HCT116 (cell line): ENCODE measurements around the gene EHMT1. TPM values are rescaled to one million over a fixed set of nuclear protein-coding genes. Genes with fewer than 3 reads are reported as not detected.

Experiments
- ATAC-seq: fragments of 200-7000 bp; cut with Tn5 transposase; 2 replicates; pipeline ENCODE4 v1.9.1; 2020; ENCODE audit warnings: mild to moderate bottlenecking, moderate library complexity
- BruUV-seq: library from RNA; stranded (reverse); fragments of 400-500 nt; replicated peaks from 2 replicates; lab custom pipeline; 2021; lab: Mats Ljungman, UMichigan
- CTCF ChIA-PET: fragments of 300-600 bp; sonication (Branson Sonifier 250); formaldehyde crosslinking; loops from one replicate; lab custom pipeline; 2021; ENCODE audit warnings: antibody characterized with exemption; lab: Charles Lee
- POLR2A ChIA-PET: fragments of 300-600, 350-600 bp; sonication (Branson Sonifier 250); formaldehyde crosslinking; loops from one replicate; lab custom pipeline; 2021; ENCODE audit warnings: antibody characterized with exemption; lab: Charles Lee
- RAD21 ChIA-PET, 2 experiments: fragments of 300-600 bp; sonication (Branson Sonifier 250); formaldehyde crosslinking; loops; one replicate each; lab custom pipeline; 2023; ENCODE audit warnings: low total read pairs in 2 of 2; ENCODE audit not compliant: uncharacterized antibody in 2 of 2, unreplicated experiment in 2 of 2, low non-redundant PET in 1 of 2; lab: Charles Lee
- DNase-seq: peaks from one replicate; pipeline ENCODE4 v3.0.0-alpha.2; 2010; ENCODE audit warnings: low read depth, low spot score
- H2AFZ ChIP-seq: fragments of 200-600 bp; shearing (Covaris generic), sonication (generic); 2 replicates; pipeline ENCODE4 v1.6.1; 2017; ENCODE audit warnings: low read depth, mixed run types, mixed read lengths, antibody characterized with exemption, low read length; ENCODE audit not compliant: poor library complexity, severe bottlenecking
- H3K27ac ChIP-seq: 2 replicates; pipeline ENCODE4 v1.5.1; 2012; ENCODE audit warnings: low read depth, low read length
- H3K27me3 ChIP-seq: fragments of 200-600 bp; sonication (generic); 2 replicates; pipeline ENCODE4 v1.6.1; 2016; ENCODE audit warnings: mixed run types, low read length, mixed read lengths; ENCODE audit not compliant: insufficient read depth
- H3K36me3 ChIP-seq, 2 experiments: fragments of 200-500 bp in 1 of 2; fragments of 200-600 bp in 1 of 2; sonication (Bioruptor generic) in 1 of 2; sonication (generic) in 1 of 2; 2 replicates each; pipeline versions ENCODE4 v1.5.1 to v1.6.1; 2014 to 2016; ENCODE audit warnings: low read length in 2 of 2, inconsistent platforms in 1 of 2, mixed read lengths in 1 of 2, mixed run types in 1 of 2; ENCODE audit not compliant: insufficient read depth in 2 of 2, control insufficient read depth in 1 of 2
- H3K4me1 ChIP-seq, 2 experiments: fragments of 200-600 bp in 1 of 2; sonication (generic) in 1 of 2; 2 replicates each; pipeline versions ENCODE4 v1.5.1 to v1.6.1; 2012 to 2017; ENCODE audit warnings: low read length in 2 of 2, inconsistent platforms in 1 of 2, mild to moderate bottlenecking in 1 of 2, mixed read lengths in 1 of 2, mixed run types in 1 of 2, moderate library complexity in 1 of 2; ENCODE audit not compliant: insufficient read depth in 2 of 2, control insufficient read depth in 1 of 2
- H3K4me2 ChIP-seq: fragments of 200-600 bp; sonication (generic); 2 replicates; pipeline ENCODE4 v1.6.1; 2017; ENCODE audit warnings: mixed run types, low read length, mixed read lengths
- H3K4me3 ChIP-seq, 2 experiments: fragments of 200-600 bp in 1 of 2; sonication (generic) in 1 of 2; replicated peaks in 1 of 2; 2 replicates each; pipeline ENCODE4 v1.5.1; 2011 to 2016; ENCODE audit warnings: low read length in 2 of 2, control low read depth in 1 of 2, low read depth in 1 of 2, mild to moderate bottlenecking in 1 of 2, mixed read lengths in 1 of 2, mixed run types in 1 of 2
- H3K79me2 ChIP-seq: fragments of 200-600 bp; sonication (generic); 2 replicates; pipeline ENCODE4 v1.6.1; 2017; ENCODE audit warnings: mild to moderate bottlenecking, mixed run types, low read length, moderate library complexity, mixed read lengths; ENCODE audit not compliant: insufficient read depth
- H3K9ac ChIP-seq: fragments of 200-600 bp; sonication (generic); 2 replicates; pipeline ENCODE4 v1.6.1; 2016; ENCODE audit warnings: low read length, mixed read lengths
- H3K9me2 ChIP-seq: fragments of 200-600 bp; sonication (generic), shearing (Covaris generic); 2 replicates; pipeline ENCODE4 v1.6.1; 2017; ENCODE audit warnings: mixed run types, mild to moderate bottlenecking, moderate library complexity; ENCODE audit not compliant: insufficient read depth
- H3K9me3 ChIP-seq, 2 experiments: fragments of 200-500 bp in 1 of 2; fragments of 200-600 bp in 1 of 2; sonication (Bioruptor generic) in 1 of 2; sonication (generic) in 1 of 2; 2 replicates each; pipeline ENCODE4 v1.6.1; 2014 to 2017; ENCODE audit warnings: low read length in 2 of 2, mixed read lengths in 2 of 2, inconsistent platforms in 1 of 2, low read depth in 1 of 2, mild to moderate bottlenecking in 1 of 2, mixed run types in 1 of 2, moderate library complexity in 1 of 2; ENCODE audit not compliant: control insufficient read depth in 1 of 2, insufficient read depth in 1 of 2
- H4K20me1 ChIP-seq: fragments of 200-600 bp; sonication (generic), shearing (Covaris generic); 2 replicates; pipeline ENCODE4 v1.6.1; 2017; ENCODE audit warnings: mixed run types, mild to moderate bottlenecking, moderate library complexity; ENCODE audit not compliant: insufficient read depth
- EGR1 ChIP-seq: IDR thresholded peaks from 2 replicates; pipeline ENCODE4 v1.6.1; 2012; ENCODE audit warnings: low read depth
- ELF1 ChIP-seq: IDR thresholded peaks from 2 replicates; pipeline ENCODE4 v1.6.1; 2012; ENCODE audit warnings: low read depth, borderline replicate concordance
- POLR2A ChIP-seq: IDR thresholded peaks from 2 replicates; pipeline ENCODE4 v1.7.0; 2011; ENCODE audit warnings: borderline replicate concordance; ENCODE audit not compliant: insufficient read depth, insufficient read length; ENCODE audit errors: extremely low read depth
- SIN3A ChIP-seq: IDR thresholded peaks from 2 replicates; pipeline ENCODE4 v1.6.1; 2012; ENCODE audit warnings: low read depth
- SP1 ChIP-seq: IDR thresholded peaks from 2 replicates; pipeline ENCODE4 v1.6.1; 2012; ENCODE audit warnings: low read depth
- ZNF274 ChIP-seq: fragments of 200-500 bp; sonication (Bioruptor generic); IDR thresholded peaks from 2 replicates; pipeline ENCODE4 v1.6.1; 2014; ENCODE audit warnings: mild to moderate bottlenecking, low read depth, low read length, inconsistent platforms
- intact Hi-C: fragments of 100-400 bp; cut with micrococcal nuclease; formaldehyde crosslinking; loops from 2 replicates; pipeline ENCODE4 v1.10.0; 2022
- total RNA-seq: library from RNA; stranded (reverse); gene quantifications from one replicate; pipeline ENCODE4 v1.2.1, GENCODE V29; 2021; ENCODE audit not compliant: unreplicated experiment
- TF ChIP-seq, protein P1 (sequence below): IDR thresholded peaks from 2 replicates; pipeline ENCODE4 v1.6.1; 2011; ENCODE audit warnings: mild to moderate bottlenecking, low read length, moderate library complexity; ENCODE audit not compliant: insufficient replicate concordance; ENCODE audit errors: extremely low read depth
- TF ChIP-seq, protein P2 (sequence below), 3 experiments: fragments of 200-600 bp in 1 of 3; sonication (generic) in 1 of 3; IDR thresholded peaks in 2 of 3; conservative IDR thresholded peaks in 1 of 3; 2 replicates each; pipeline ENCODE4 v1.5.1; 2012 to 2017; ENCODE audit warnings: low read depth in 2 of 3, low read length in 2 of 3, antibody characterized with exemption in 1 of 3, borderline replicate concordance in 1 of 3, control low read depth in 1 of 3, mild to moderate bottlenecking in 1 of 3, mixed read lengths in 1 of 3, mixed run types in 1 of 3, moderate library complexity in 1 of 3; ENCODE audit not compliant: insufficient read depth in 1 of 3
- TF ChIP-seq, protein P3 (sequence below): IDR thresholded peaks from 2 replicates; pipeline ENCODE4 v1.6.1; 2012

The EHMT1 gene
- total RNA-seq, 1 experiment from 2014 or later, result 86.1 TPM

DNA sequence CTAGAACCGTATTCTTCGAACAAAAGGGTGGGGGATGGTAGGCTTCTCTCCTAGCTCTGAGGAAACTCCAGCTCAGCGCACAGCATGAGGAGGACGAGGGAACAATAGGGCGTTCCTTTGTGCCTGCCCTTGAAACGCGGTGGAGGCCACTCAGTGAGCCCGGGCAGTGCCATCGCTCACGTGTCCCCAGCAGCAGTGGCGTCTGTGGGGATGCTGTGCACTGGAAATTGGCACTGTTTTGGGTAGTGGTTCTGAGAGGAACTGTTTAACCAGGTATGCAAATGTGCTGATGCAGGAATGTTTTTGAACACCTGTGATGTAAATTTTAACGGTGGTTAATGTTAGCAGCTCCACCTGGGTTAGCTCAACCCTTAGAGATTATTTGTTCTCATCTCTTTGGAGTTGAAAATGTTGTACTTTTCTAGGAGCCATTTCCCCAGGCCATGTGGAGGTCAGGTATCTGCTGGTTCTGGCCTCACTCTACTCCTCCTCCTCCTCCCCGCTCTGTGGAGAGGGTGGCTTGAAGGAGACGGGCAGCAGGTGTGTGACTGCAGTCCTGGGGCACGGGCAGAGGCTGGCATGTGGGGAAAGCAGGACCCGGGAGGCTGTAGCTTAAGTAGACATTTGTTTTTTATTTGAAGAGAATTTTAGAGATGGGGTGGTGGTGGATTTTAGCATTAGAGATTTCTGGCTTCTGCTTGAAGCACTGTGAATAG is 48.3 kb downstream of the EHMT1 start:
- Histone ChIP-seq H3K36me3 (peaks cover 0 to 3% of the 10 kb centered on the region in 2 experiments; a peak in 1 of 4 replicates), H3K27ac (no peak overlapping the region), H3K9ac (no peak overlapping the region), H4K20me1 (peaks cover 3% of the 10 kb centered on the region; the same call in 1 of the 2 replicates), H3K79me2 (peaks cover 96% of the 10 kb centered on the region)
- BruUV-seq, result no TSS peak
- no peak for DNase-seq
- CTCF ChIA-PET, result no interaction called here
- TF ChIP-seq EGR1, result no peak
- TF ChIP-seq, protein P1, sequence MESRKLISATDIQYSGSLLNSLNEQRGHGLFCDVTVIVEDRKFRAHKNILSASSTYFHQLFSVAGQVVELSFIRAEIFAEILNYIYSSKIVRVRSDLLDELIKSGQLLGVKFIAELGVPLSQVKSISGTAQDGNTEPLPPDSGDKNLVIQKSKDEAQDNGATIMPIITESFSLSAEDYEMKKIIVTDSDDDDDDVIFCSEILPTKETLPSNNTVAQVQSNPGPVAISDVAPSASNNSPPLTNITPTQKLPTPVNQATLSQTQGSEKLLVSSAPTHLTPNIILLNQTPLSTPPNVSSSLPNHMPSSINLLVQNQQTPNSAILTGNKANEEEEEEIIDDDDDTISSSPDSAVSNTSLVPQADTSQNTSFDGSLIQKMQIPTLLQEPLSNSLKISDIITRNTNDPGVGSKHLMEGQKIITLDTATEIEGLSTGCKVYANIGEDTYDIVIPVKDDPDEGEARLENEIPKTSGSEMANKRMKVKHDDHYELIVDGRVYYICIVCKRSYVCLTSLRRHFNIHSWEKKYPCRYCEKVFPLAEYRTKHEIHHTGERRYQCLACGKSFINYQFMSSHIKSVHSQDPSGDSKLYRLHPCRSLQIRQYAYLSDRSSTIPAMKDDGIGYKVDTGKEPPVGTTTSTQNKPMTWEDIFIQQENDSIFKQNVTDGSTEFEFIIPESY, result no peak
- TF ChIP-seq, all 23 proteins: peak for 0
- no peak overlapping the region for H3K4me2 ChIP-seq
- H3K9me2 ChIP-seq, result no peaks in the 10 kb centered on the region
- no peaks in the 10 kb centered on the region for H3K27me3 ChIP-seq
- ATAC-seq, result no peak
- H3K9me3 ChIP-seq, result no peaks in the 10 kb centered on the region
- RAD21 ChIA-PET, result no interaction called here
- no peaks in the 10 kb centered on the region for H3K4me1 ChIP-seq
- no peak overlapping the region for H2AFZ ChIP-seq
- intact Hi-C loops, result no loop called here
- H3K4me3 ChIP-seq, result no peak overlapping the region
- POLR2A ChIA-PET, result no interaction called here

DNA sequence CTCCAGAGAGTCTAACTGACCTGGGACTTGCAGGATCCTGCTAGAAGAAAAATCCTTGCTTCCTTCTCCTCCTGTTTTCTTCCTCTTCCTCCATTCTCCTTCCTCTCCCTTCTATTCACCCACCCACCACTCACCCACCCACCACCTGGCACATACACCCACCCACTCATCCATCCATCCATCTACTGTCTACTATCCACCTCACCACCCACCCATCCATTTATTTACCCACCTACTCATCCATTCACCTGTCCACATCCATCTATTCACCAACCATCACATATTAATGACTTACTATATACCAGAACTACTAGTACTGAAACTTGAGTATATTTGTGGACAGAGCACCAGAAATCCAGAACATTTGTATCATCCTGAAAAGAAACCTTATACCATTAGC is 49.4 kb downstream of the EHMT1 start:
- ATAC-seq, result no peak
- peaks cover 97% of the 10 kb centered on the region for H3K79me2 ChIP-seq
- POLR2A ChIA-PET, result no interaction called here
- BruUV-seq, result no TSS peak
- no peaks in the 10 kb centered on the region for H3K9me3 ChIP-seq
- H3K27me3 ChIP-seq, result no peaks in the 10 kb centered on the region
- no peak overlapping the region for H3K9ac ChIP-seq
- CTCF ChIA-PET, result no interaction called here
- no peak overlapping the region for H3K4me3 ChIP-seq
- no peaks in the 10 kb centered on the region for H3K4me1 ChIP-seq
- H3K36me3 ChIP-seq, result peaks cover 0 to 3% of the 10 kb centered on the region in 2 experiments; a peak in 2 of 4 replicates
- no peaks in the 10 kb centered on the region for H3K9me2 ChIP-seq
- RAD21 ChIA-PET, result no interaction called here
- H3K4me2 ChIP-seq, result no peak overlapping the region
- H4K20me1 ChIP-seq, result peaks cover 8% of the 10 kb centered on the region; the same call in 1 of the 2 replicates
- intact Hi-C loops, result no loop called here
- no peak overlapping the region for H3K27ac ChIP-seq
- DNase-seq, result no peak
- no peak overlapping the region for H2AFZ ChIP-seq
- TF ChIP-seq ZNF274, result no peak
- TF ChIP-seq, protein P1, result no peak
- TF ChIP-seq SIN3A, result no peak
- TF ChIP-seq POLR2A, result no peak
- TF ChIP-seq SP1, result no peak
- TF ChIP-seq, protein P2, sequence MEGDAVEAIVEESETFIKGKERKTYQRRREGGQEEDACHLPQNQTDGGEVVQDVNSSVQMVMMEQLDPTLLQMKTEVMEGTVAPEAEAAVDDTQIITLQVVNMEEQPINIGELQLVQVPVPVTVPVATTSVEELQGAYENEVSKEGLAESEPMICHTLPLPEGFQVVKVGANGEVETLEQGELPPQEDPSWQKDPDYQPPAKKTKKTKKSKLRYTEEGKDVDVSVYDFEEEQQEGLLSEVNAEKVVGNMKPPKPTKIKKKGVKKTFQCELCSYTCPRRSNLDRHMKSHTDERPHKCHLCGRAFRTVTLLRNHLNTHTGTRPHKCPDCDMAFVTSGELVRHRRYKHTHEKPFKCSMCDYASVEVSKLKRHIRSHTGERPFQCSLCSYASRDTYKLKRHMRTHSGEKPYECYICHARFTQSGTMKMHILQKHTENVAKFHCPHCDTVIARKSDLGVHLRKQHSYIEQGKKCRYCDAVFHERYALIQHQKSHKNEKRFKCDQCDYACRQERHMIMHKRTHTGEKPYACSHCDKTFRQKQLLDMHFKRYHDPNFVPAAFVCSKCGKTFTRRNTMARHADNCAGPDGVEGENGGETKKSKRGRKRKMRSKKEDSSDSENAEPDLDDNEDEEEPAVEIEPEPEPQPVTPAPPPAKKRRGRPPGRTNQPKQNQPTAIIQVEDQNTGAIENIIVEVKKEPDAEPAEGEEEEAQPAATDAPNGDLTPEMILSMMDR (IDR thresholded peaks at IDR 0.05 in 2 of 3, conservative IDR thresholded peaks at IDR 0.05 in 1 of 3; ENCODE audit: borderline replicate concordance in 1 of 3, insufficient read depth in 1 of 3, low read depth in 2 of 3, low read length in 2 of 3), result no peak
- TF ChIP-seq, protein P3, sequence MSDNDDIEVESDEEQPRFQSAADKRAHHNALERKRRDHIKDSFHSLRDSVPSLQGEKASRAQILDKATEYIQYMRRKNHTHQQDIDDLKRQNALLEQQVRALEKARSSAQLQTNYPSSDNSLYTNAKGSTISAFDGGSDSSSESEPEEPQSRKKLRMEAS, result no peak
- no peak for TF ChIP-seq EGR1
- TF ChIP-seq ELF1, result no peak
